NCI-H2081 treated with DMSO at 0.1 percent for 48 hours (cell line): ENCODE measurements around the gene LCMT2.

Experiments used
- DNase-seq: peaks from one replicate; lab custom pipeline; 2025; lab: John Stamatoyannopoulos, UW

Gene LCMT2

GRCh38 chr15:43329960-43330779 is at the start of gene LCMT2:
Gene LCMT2 (minus strand): TSS chr15:43330573. CDS start chr15:43330489, 84 bp downstream.
- DNase-seq, result peak; percentile 65

GRCh38 chr15:43378601-43379000 is 48.2 kb upstream of the LCMT2 start:
- no peak for DNase-seq

GRCh38 chr15:43376017-43376705 is 45.8 kb upstream of the LCMT2 start:
- DNase-seq, result no peak

GRCh38 chr15:43370975-43371974 is 40.9 kb upstream of the LCMT2 start, which contains the start of the genes TUBGCP4 and ZSCAN29:
Gene TUBGCP4 (plus strand): TSS chr15:43371101. CDS start chr15:43371355, 254 bp downstream.
Gene ZSCAN29 (minus strand): TSS chr15:43371043. CDS start chr15:43369913, 1,130 bp downstream.
- no peak for DNase-seq

GRCh38 chr15:43370310-43370974 is 40.1 kb upstream of the LCMT2 start:
- no peak for DNase-seq

GRCh38 chr15:43361313-43361903 is 31.0 kb upstream of the LCMT2 start:
- no peak for DNase-seq

GRCh38 chr15:43360821-43361220 is 30.4 kb upstream of the LCMT2 start:
- no peak for DNase-seq

GRCh38 chr15:43352693-43353382 is 22.5 kb upstream of the LCMT2 start:
- no peak for DNase-seq

- DNase-seq, result no peak
Observed at GRCh38 chr15:43347114-43347513, 16.7 kb upstream of the LCMT2 start.

GRCh38 chr15:43346305-43346704 is 15.9 kb upstream of the LCMT2 start:
- DNase-seq, result no peak

GRCh38 chr15:43330780-43331087 is 361 bp upstream of the LCMT2 start:
- DNase-seq, result no peak

GRCh38 chr15:43329217-43329959 is 985 bp downstream of the LCMT2 start:
- no peak for DNase-seq

- DNase-seq, result no peak
Observed at GRCh38 chr15:43325039-43325684, 5.2 kb downstream of the LCMT2 start.

GRCh38 chr15:43318990-43319771 is 11.2 kb downstream of the LCMT2 start:
- DNase-seq, result no peak

- DNase-seq, result no peak
Observed at GRCh38 chr15:43317566-43318184, 12.7 kb downstream of the LCMT2 start.

- no peak for DNase-seq
Observed at GRCh38 chr15:43316971-43317346, 13.4 kb downstream of the LCMT2 start.

- no peak for DNase-seq
Observed at GRCh38 chr15:43316016-43316970, 14.1 kb downstream of the LCMT2 start.
